ENCODE measurements around the gene CORO7.

DNA sequence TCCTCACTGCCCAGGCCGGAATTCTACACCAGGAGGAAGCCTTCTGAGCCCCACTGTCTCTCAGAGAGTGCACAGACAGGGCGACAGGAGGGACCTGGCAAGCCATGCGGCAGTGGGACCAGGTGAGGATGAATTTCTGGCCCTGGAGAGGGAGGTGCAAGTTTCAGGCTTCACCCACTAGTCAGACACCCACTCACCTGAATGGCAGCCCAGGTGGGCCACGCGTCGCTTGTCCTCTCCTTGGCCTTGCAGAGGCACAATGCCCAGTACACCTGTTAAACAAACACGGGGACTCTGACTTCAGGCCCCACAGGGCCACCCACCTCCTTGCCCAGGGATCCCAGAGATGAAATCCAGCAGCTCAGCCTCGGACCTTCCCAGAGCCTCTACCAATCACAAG lies 4.2 kb downstream of the CORO7 start:
- no peak for TF ChIP-seq CTCF (conservative IDR thresholded peaks at IDR 0.05)
- no peak for TF ChIP-seq EZH2 (IDR thresholded peaks at IDR 0.05; ENCODE audit: low read depth)

Measured in PC-9 (cell line).